PFSK-1 (cell line): ENCODE measurements around the gene CLEC16A.

Experiments used
- FOXP2 ChIP-seq: optimal IDR thresholded peaks from 2 replicates; pipeline ENCODE3; 2011; ENCODE audit warnings: borderline replicate concordance, control low read depth, inconsistent platforms; ENCODE audit not compliant: insufficient read depth; ENCODE audit errors: extremely low read length, extremely low read depth
- POLR2AphosphoS5 ChIP-seq: IDR thresholded peaks from 2 replicates; pipeline ENCODE4 v1.6.1; 2012; ENCODE audit warnings: low read depth, mild to moderate bottlenecking, control low read depth, low read length, moderate library complexity
- SIN3A ChIP-seq: IDR thresholded peaks from 2 replicates; pipeline ENCODE4 v1.6.1; 2012; ENCODE audit warnings: mild to moderate bottlenecking, low read length, moderate library complexity, borderline replicate concordance; ENCODE audit not compliant: insufficient read depth
- TAF1 ChIP-seq: IDR thresholded peaks from 2 replicates; pipeline ENCODE4 v1.6.1; 2012; ENCODE audit warnings: low read length, control low read depth, borderline replicate concordance; ENCODE audit not compliant: insufficient read depth
- TF ChIP-seq, protein P1 (sequence below), 2 experiments: IDR thresholded peaks; 2 replicates each; pipeline versions ENCODE4 v1.6.1 to v1.8.0; 2011 to 2012; ENCODE audit warnings: low read depth in 2 of 2, low read length in 2 of 2, control low read depth in 1 of 2, inconsistent platforms in 1 of 2, mild to moderate bottlenecking in 1 of 2, moderate library complexity in 1 of 2; ENCODE audit not compliant: insufficient read depth in 1 of 2

CLEC16A gene

DNA sequence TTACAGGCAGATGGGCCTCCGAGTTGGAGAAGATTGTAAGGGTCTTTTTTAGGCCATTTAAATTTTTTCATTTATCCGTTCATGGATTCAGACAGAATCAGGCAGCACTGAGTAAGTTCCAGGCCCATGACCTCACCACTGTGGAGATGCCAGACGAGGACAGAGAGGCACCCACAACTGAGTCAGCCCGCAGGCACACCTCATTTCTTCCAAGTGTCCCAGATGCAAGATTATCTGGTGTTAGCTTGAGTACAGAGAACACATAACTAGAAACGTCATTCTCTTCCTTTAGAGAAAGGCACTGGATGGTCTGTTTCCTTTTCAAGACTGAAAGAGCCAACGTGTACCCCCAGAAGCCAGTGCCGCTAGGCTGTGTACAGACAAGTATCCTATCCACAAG is 16.9 kb downstream of the CLEC16A start:
- TF ChIP-seq POLR2AphosphoS5 (no peak), SIN3A (no peak), FOXP2 (no peak), TAF1 (no peak)
- TF ChIP-seq, protein P1, sequence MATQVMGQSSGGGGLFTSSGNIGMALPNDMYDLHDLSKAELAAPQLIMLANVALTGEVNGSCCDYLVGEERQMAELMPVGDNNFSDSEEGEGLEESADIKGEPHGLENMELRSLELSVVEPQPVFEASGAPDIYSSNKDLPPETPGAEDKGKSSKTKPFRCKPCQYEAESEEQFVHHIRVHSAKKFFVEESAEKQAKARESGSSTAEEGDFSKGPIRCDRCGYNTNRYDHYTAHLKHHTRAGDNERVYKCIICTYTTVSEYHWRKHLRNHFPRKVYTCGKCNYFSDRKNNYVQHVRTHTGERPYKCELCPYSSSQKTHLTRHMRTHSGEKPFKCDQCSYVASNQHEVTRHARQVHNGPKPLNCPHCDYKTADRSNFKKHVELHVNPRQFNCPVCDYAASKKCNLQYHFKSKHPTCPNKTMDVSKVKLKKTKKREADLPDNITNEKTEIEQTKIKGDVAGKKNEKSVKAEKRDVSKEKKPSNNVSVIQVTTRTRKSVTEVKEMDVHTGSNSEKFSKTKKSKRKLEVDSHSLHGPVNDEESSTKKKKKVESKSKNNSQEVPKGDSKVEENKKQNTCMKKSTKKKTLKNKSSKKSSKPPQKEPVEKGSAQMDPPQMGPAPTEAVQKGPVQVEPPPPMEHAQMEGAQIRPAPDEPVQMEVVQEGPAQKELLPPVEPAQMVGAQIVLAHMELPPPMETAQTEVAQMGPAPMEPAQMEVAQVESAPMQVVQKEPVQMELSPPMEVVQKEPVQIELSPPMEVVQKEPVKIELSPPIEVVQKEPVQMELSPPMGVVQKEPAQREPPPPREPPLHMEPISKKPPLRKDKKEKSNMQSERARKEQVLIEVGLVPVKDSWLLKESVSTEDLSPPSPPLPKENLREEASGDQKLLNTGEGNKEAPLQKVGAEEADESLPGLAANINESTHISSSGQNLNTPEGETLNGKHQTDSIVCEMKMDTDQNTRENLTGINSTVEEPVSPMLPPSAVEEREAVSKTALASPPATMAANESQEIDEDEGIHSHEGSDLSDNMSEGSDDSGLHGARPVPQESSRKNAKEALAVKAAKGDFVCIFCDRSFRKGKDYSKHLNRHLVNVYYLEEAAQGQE (IDR thresholded peaks at IDR 0.05; ENCODE audit: insufficient read depth in 1 of 2, low read depth in 2 of 2, low read length in 2 of 2), result no peak

DNA sequence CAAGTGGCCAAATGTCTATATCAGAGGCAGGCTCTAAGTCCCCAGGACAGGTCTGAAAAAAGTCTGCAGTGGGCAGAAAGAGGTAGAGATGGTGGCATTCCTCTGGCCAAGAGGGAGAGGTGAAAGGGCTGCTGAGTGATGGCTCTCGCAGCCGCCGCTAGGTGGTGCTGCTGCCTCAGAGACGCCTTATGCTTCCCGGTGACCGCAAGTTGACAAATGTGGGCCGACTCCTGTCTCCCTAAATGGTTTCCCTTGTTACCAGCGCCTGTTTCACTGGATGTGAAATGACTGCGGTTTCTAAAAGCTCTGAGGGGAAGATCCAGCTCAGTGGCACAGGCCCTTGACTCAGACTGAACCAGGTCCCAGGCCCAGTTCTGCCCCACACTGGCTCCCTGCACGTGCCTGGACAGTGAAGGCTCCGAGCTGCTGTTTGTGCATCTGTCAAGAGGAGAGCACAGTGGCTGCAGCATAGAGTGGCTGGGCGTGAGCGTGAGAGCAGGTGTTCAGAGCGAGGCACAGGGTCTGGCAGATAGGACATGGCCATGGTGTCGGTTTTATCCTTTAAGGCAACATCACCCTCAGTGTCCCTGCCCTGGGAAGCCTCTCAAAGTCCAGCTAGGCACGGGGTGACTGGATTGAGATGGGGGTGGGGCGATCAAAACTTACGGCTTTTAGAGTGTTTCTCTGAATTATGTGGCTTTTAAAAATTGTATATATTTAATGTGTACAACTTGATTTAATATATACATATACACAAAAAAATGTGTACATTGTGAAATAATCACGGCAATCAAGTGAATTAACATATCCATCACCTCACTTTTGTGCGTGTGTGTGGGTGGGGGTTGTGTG is 19.9 kb downstream of the CLEC16A start:
- TF ChIP-seq, protein P1 (IDR thresholded peaks at IDR 0.05; ENCODE audit: insufficient read depth in 1 of 2, low read depth in 2 of 2, low read length in 2 of 2), result no peak

DNA sequence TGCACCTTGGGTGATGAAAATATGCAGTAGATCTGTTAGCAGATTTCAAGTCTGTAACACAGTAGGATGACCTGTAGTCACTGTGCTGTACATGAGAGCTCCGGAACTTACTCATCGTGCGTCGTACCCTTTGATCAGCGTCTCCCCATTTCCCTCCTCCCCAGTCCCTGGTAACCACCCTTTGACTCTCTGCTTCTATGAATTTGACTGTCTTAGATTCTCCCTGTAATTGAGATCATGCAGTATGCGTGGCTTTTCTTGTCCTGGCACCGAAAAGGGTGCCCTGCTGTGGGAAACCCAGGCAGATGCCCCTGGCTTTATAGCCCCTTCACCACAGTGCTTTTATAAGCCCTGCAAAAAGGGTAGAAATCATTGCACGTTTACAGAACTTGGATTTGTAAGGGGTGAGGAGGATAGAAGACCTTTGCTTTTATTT is 20.5 kb downstream of the CLEC16A start:
- TF ChIP-seq FOXP2, result no peak
- no peak for TF ChIP-seq TAF1
- no peak for TF ChIP-seq SIN3A
- no peak for TF ChIP-seq POLR2AphosphoS5
- TF ChIP-seq, protein P1 (IDR thresholded peaks at IDR 0.05; ENCODE audit: insufficient read depth in 1 of 2, low read depth in 2 of 2, low read length in 2 of 2), result no peak

DNA sequence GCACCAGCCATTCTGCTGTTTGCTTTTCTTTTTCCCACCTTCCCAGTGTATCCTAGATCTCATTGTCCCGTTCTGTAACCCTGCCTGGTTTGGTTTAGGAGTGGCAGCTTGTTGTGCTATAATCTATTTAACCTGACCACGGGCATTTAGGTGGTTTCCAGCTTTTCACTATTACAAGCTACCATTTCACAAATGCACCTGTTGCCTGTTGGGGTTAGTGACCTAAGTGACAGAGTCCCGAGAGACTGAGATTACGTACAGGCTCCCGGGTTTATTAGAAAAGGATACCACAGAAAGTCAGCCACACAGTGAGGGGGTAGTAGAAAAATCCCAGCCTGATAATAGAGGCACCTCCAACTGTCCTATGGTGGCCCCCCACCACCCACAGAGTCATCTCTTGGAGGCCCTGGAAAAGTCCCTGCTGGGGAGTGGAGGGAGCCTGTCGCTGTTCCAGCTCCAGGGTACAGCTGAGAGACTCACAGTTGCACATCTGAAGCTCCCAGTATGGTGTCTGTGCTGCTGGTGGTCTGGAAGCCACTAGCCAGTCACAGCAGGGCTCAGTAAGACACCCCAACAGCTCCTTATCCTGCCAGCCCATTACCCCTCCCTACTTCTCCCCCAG is 21.2 kb downstream of the CLEC16A start:
- no peak for TF ChIP-seq POLR2AphosphoS5

DNA sequence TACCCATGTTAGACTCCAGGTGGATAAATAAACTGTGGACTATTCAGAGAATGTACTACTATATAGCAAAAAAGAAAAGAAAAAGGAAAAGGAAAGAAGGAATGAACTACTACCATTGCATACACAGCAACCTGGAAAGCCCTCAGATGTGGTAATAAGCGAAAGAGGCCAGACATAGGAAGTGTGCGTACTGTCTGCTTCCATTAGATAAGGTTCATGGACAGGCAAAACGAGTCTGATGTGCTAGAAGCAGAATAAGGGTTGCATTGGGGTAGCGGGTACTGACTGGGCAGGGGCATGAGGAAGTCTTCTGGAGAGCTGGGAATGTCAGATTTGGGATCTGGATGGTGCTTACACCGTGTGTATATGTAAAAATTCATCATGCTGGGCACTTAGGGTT is 21.8 kb downstream of the CLEC16A start:
- no peak for TF ChIP-seq FOXP2
- TF ChIP-seq TAF1, result no peak
- TF ChIP-seq, protein P1 (IDR thresholded peaks at IDR 0.05; ENCODE audit: insufficient read depth in 1 of 2, low read depth in 2 of 2, low read length in 2 of 2), result no peak
